NCI-H748 treated with DMSO at 0.1 percent for 48 hours (cell line): ENCODE data around the gene KCNIP3.
"Not testable (repeated sequence)": the region's sequence is repeated elsewhere in the genome, so short reads cannot be mapped to it uniquely, and the experiment has no call there.

Experiments used
- DNase-seq: peaks from one replicate; lab custom pipeline; 2025; lab: John Stamatoyannopoulos, UW

The KCNIP3 gene

GRCh38 chr2:95348609-95349567, 51.7 kb downstream of the KCNIP3 start:
- DNase-seq: no peak

- DNase-seq: no peak
These were observed 52.6 kb downstream of the KCNIP3 start for GRCh38 chr2:95349568-95350322.

GRCh38 chr2:95350368-95350767, 53.2 kb downstream of the KCNIP3 start:
- no peak for DNase-seq

- no peak for DNase-seq
These were observed 53.8 kb downstream of the KCNIP3 start for GRCh38 chr2:95350774-95351597.

- DNase-seq: no peak
These were observed 54.4 kb downstream of the KCNIP3 start for GRCh38 chr2:95351598-95351915.

GRCh38 chr2:95352310-95353054, 55.3 kb downstream of the KCNIP3 start:
- no peak for DNase-seq

- no peak for DNase-seq
These were observed 56.0 kb downstream of the KCNIP3 start for GRCh38 chr2:95353055-95353575.

- no peak for DNase-seq
These were observed 56.7 kb downstream of the KCNIP3 start for GRCh38 chr2:95353613-95354468.

GRCh38 chr2:95354469-95354901, 57.3 kb downstream of the KCNIP3 start:
- DNase-seq: no peak

GRCh38 chr2:95354925-95355324, 57.8 kb downstream of the KCNIP3 start:
- no peak for DNase-seq

- not testable (repeated sequence) for DNase-seq
These were observed 58.3 kb downstream of the KCNIP3 start for GRCh38 chr2:95355486-95355885.

- DNase-seq: no peak
These were observed 59.9 kb downstream of the KCNIP3 start for GRCh38 chr2:95356821-95357700.

- DNase-seq: no peak
These were observed 60.7 kb downstream of the KCNIP3 start for GRCh38 chr2:95357717-95358280.

- DNase-seq: no peak
These were observed 61.9 kb downstream of the KCNIP3 start for GRCh38 chr2:95359031-95359430.

- DNase-seq: no peak
These were observed 62.4 kb downstream of the KCNIP3 start for GRCh38 chr2:95359501-95359930.

- DNase-seq: no peak
These were observed 64.3 kb downstream of the KCNIP3 start for GRCh38 chr2:95361216-95361980.

GRCh38 chr2:95362486-95362885, 65.3 kb downstream of the KCNIP3 start:
- DNase-seq: no peak

GRCh38 chr2:95366514-95366913, 69.4 kb downstream of the KCNIP3 start:
- DNase-seq: no peak
